ACC112 (cell line): ENCODE measurements around the gene GDF9.

Experiments used
- H2AFZ ChIP-seq: fragments of 200-600 bp; sonication (generic); one replicate; pipeline ENCODE4 v1.6.0; 2017; ENCODE audit warnings: antibody characterized with exemption, low read length; ENCODE audit not compliant: unreplicated experiment
- H3K27ac ChIP-seq: fragments of 200-600 bp; sonication (generic); 2 replicates; pipeline ENCODE4 v1.5.1; 2014; ENCODE audit warnings: low read depth, mild to moderate bottlenecking, antibody characterized with exemption, low read length, moderate library complexity
- H3K27me3 ChIP-seq: fragments of 200-600 bp; sonication (generic); 2 replicates; pipeline ENCODE4 v1.6.1; 2014; ENCODE audit warnings: mild to moderate bottlenecking, antibody characterized with exemption, low read length, moderate library complexity, mixed read lengths; ENCODE audit not compliant: insufficient read depth
- H3K36me3 ChIP-seq: fragments of 200-600 bp; sonication (generic); 2 replicates; pipeline ENCODE4 v1.6.1; 2016; ENCODE audit warnings: mild to moderate bottlenecking, antibody characterized with exemption, low read length, moderate library complexity, mixed read lengths; ENCODE audit not compliant: insufficient read depth
- H3K4me1 ChIP-seq: fragments of 200-600 bp; sonication (generic); one replicate; pipeline ENCODE4 v1.6.1; 2016; ENCODE audit warnings: low read length, mixed read lengths; ENCODE audit not compliant: insufficient read depth, unreplicated experiment, control insufficient read depth
- H3K4me3 ChIP-seq: fragments of 200-600 bp; sonication (generic); 2 replicates; pipeline ENCODE4 v1.5.1; 2014; ENCODE audit warnings: mild to moderate bottlenecking, low read depth, low read length
- H3K79me2 ChIP-seq: fragments of 200-600 bp; sonication (generic); one replicate; pipeline ENCODE4 v1.6.0; 2016; ENCODE audit warnings: low read length; ENCODE audit not compliant: control insufficient read depth, unreplicated experiment, insufficient read depth

Gene GDF9, protein sequence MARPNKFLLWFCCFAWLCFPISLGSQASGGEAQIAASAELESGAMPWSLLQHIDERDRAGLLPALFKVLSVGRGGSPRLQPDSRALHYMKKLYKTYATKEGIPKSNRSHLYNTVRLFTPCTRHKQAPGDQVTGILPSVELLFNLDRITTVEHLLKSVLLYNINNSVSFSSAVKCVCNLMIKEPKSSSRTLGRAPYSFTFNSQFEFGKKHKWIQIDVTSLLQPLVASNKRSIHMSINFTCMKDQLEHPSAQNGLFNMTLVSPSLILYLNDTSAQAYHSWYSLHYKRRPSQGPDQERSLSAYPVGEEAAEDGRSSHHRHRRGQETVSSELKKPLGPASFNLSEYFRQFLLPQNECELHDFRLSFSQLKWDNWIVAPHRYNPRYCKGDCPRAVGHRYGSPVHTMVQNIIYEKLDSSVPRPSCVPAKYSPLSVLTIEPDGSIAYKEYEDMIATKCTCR

GRCh38 chr5:132866342-132867045, at the start of gene GDF9, which contains the start of gene UQCRQ:
Gene GDF9 (minus strand): TSS chr5:132866469. CDS start chr5:132864533, 1,936 bp downstream.
Gene UQCRQ (plus strand): TSS chr5:132866642. CDS start chr5:132866882, 240 bp downstream.
- Histone ChIP-seq H3K79me2 (peaks cover 15% of the 10 kb centered on the region), H3K27ac (peak within 1 kb of the TSS; percentile 70), H3K36me3 (no peaks in the 10 kb centered on the region; the same call in 1 of the 2 replicates), H3K4me1 (peaks cover 12% of the 10 kb centered on the region), H3K27me3 (no peaks in the 10 kb centered on the region), H3K4me3 (peak within 1 kb of the TSS; percentile 93), H2AFZ (peak within 1 kb of the TSS; percentile 92)

DNA sequence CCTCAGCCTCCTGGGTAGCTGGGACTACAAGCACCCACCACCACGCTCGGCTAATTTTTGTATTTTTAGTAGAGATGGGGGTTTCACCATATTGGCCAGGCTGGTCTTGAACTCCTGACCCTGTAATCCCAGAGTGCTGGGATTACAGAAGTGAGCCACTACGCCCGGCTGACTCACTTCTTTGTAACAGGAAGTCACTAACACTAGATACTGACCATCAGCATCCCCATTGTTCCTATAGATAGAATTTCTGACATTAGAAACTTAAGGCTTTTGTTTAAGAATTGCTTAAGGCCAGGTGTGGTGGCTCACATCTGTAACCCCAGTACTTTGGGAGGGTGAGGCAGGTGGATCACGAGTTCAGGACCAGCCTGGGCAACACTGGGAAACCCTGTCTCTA, 49.4 kb upstream of the GDF9 start:
- Histone ChIP-seq H3K27me3 (no peaks in the 10 kb centered on the region), H3K4me3 (no peak overlapping the region), H3K36me3 (peaks cover 29% of the 10 kb centered on the region), H2AFZ (no peak overlapping the region), H3K4me1 (peaks cover 7% of the 10 kb centered on the region), H3K27ac (peak overlapping the region; percentile 38; the same call in 1 of the 2 replicates), H3K79me2 (peaks cover 47% of the 10 kb centered on the region)

DNA sequence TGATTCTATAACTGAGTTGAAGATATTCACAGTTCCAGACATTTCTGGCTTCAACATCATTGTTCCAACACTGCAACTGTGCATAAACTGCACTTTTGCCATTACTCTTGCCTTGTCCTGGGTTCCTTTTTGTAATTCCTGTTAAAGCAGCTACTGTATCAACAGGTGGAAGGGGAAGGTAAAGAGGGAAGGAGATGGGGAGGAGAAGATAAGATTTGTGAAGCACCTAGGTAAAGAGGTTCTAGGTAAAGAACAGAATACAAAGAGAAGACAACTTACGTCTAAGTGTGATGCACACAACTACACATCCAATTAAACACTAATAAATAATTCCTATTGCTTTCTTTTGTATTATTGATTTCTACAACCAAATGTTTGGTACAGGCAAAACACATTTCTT, 43.4 kb upstream of the GDF9 start:
- H3K27me3 ChIP-seq, result no peaks in the 10 kb centered on the region
- H3K4me3 ChIP-seq, result no peak overlapping the region
- no peak overlapping the region for H3K27ac ChIP-seq
- H3K79me2 ChIP-seq, result peaks cover 50% of the 10 kb centered on the region
- H2AFZ ChIP-seq, result no peak overlapping the region
- no peaks in the 10 kb centered on the region for H3K4me1 ChIP-seq
- H3K36me3 ChIP-seq, result peaks cover 34% of the 10 kb centered on the region

GRCh38 chr5:132907161-132907560, 40.9 kb upstream of the GDF9 start:
- H3K79me2 ChIP-seq, result peaks cover 49% of the 10 kb centered on the region

DNA sequence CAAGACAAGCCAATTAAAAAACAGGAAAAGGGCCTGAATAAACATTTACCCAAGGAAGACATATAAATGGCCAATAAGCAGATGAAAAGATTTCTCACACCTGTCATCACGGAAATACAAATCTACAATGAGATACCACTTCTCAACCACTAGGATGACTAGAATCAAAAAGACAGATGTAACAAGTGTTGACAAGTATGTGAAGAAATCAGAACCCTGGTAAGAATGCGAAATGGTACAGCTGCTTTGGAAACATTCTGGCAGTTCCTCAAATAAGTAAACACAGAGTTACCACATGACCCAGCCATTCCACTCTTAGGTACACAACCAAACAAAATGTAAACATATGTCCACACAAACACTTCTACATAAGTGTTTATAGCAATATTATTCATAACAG, 39.7 kb upstream of the GDF9 start:
- Histone ChIP-seq H3K27ac (no peak overlapping the region), H3K27me3 (no peaks in the 10 kb centered on the region), H3K4me3 (no peak overlapping the region), H3K36me3 (peaks cover 25% of the 10 kb centered on the region), H2AFZ (no peak overlapping the region), H3K79me2 (peaks cover 45% of the 10 kb centered on the region), H3K4me1 (no peaks in the 10 kb centered on the region)

More at GRCh38 chr5:132907161-132907560, 40.9 kb upstream of the GDF9 start:
- Histone ChIP-seq H3K36me3 (peaks cover 31% of the 10 kb centered on the region), H3K4me3 (no peak overlapping the region), H2AFZ (no peak overlapping the region), H3K4me1 (no peaks in the 10 kb centered on the region), H3K27me3 (no peaks in the 10 kb centered on the region), H3K27ac (no peak overlapping the region)

GRCh38 chr5:132901730-132902129, 35.5 kb upstream of the GDF9 start:
- Histone ChIP-seq H3K4me1 (no peaks in the 10 kb centered on the region), H2AFZ (no peak overlapping the region), H3K79me2 (peaks cover 28% of the 10 kb centered on the region), H3K36me3 (peaks cover 34% of the 10 kb centered on the region), H3K27me3 (no peaks in the 10 kb centered on the region), H3K4me3 (no peak overlapping the region), H3K27ac (no peak overlapping the region)

DNA sequence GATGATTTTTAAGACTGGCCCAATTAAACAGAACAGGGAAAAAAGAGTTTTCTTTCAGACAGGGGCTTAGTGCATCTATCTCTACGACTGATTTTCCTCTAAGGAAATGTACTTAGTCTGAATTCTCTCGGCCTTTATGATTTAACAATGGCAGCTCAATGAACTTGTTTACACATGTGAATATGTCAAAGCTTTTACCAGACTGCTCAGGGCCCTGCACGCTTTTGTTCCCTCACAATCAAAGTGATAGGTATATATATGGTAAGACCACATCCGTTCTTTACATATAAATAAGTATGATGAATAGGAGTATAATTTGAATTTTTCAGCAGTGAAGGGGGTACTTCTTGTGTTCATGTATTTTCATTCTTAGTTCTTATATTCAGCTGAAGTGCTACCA, 34.8 kb upstream of the GDF9 start:
- Histone ChIP-seq H3K27me3 (no peaks in the 10 kb centered on the region), H3K36me3 (peaks cover 38% of the 10 kb centered on the region), H2AFZ (no peak overlapping the region), H3K79me2 (peaks cover 28% of the 10 kb centered on the region), H3K4me1 (no peaks in the 10 kb centered on the region), H3K27ac (no peak overlapping the region), H3K4me3 (no peak overlapping the region)

- Histone ChIP-seq H3K27me3 (no peaks in the 10 kb centered on the region), H3K4me1 (no peaks in the 10 kb centered on the region), H3K36me3 (peaks cover 54% of the 10 kb centered on the region), H3K4me3 (no peak overlapping the region), H2AFZ (no peak overlapping the region), H3K27ac (no peak overlapping the region), H3K79me2 (peaks cover 30% of the 10 kb centered on the region)
Measured at GRCh38 chr5:132898094-132898493, 31.8 kb upstream of the GDF9 start.

DNA sequence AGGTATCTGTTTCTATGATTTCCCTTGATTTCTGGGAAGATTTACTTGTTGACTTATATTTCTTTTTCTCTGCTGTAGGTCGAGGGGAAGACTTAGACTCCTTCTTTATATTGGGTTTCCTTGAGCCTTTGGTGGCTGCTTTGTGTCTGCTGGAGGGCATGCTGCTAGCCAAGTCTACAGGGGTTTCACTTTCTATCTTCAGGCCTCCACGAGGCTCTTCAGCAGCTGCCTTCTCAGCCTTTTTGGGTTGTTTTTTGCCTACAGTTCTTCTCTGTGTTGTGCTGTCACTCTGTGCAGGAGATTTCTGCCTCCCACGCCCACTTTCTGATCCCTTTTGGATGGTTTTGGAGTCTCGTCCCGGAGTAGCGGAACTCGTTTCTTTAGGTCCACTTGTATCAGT, 30.4 kb upstream of the GDF9 start:
- Histone ChIP-seq H3K4me3 (no peak overlapping the region), H3K27ac (peak overlapping the region; percentile 15; the same call in 1 of the 2 replicates)

DNA sequence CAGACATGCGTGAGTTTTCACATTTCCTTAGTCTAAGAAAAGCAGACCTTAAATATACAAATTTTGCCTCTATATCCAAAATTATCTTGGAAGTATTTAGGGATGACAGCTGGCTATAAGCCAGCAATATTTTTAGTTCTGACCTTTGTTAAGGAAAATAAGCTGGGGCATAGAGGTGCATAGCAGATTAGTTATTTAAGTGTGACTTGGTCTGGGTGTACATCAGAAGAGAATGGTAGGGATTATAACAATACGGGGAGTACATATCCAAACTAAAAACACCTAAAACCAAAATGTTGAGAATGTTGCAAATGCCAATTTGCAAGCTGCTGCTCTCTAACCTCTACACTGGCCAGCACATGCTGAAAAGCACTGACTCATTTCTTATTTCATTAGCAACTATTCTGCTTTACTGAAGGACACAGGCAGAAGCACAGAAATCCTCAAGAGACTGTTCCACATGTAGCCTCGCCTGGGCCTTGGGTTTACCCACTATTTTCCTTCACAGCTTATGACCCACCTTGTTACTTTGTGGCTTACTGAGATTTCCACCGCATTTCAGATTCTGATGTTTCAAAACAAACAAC, 29.5 kb upstream of the GDF9 start:
- peak overlapping the region; percentile 15; the same call in 1 of the 2 replicates for H3K27ac ChIP-seq
- peaks cover 63% of the 10 kb centered on the region for H3K36me3 ChIP-seq
- no peak overlapping the region for H2AFZ ChIP-seq
- H3K27me3 ChIP-seq, result no peaks in the 10 kb centered on the region
- H3K4me1 ChIP-seq, result no peaks in the 10 kb centered on the region
- no peak overlapping the region for H3K4me3 ChIP-seq
- H3K79me2 ChIP-seq, result peaks cover 30% of the 10 kb centered on the region

More for the DNA sequence above, 30.4 kb upstream of the GDF9 start:
- no peaks in the 10 kb centered on the region for H3K4me1 ChIP-seq
- H3K27me3 ChIP-seq, result no peaks in the 10 kb centered on the region
- H3K36me3 ChIP-seq, result peaks cover 63% of the 10 kb centered on the region
- no peak overlapping the region for H2AFZ ChIP-seq
- H3K79me2 ChIP-seq, result peaks cover 30% of the 10 kb centered on the region
